Naive thymus-derived CD4-positive, alpha-beta T cell (primary cell): ENCODE results near the gene COL6A5. TPM values are rescaled to one million over a fixed set of nuclear protein-coding genes. Genes with fewer than 3 reads are reported as not detected.

Experiments used
- ATAC-seq: fragments of 150-1000 bp; cut with Tn5 transposase; 2 replicates; pipeline ENCODE4 v1.10.0; 2021; ENCODE audit warnings: mild to moderate bottlenecking, moderate library complexity
- CTCF ChIA-PET: fragments of 350-600 bp; sonication (Branson Sonifier 250); formaldehyde crosslinking; loops from one replicate; lab custom pipeline; 2021; ENCODE audit warnings: antibody characterized with exemption; lab: Charles Lee
- POLR2A ChIA-PET: fragments of 350-600 bp; sonication (Branson Sonifier 250); formaldehyde crosslinking; loops from one replicate; lab custom pipeline; 2021; ENCODE audit warnings: antibody characterized with exemption, inconsistent platforms; lab: Charles Lee
- DNase-seq, 9 donors: peaks; one replicate each; pipeline versions ENCODE4 v3.0.0 to v3.0.0-alpha.2; 2020 to 2022; ENCODE audit warnings: mixed read lengths in 1 of 9
- H3K27ac ChIP-seq: one replicate; pipeline ENCODE4 v1.7.0; 2013; ENCODE audit warnings: mild to moderate bottlenecking, low read depth, low read length, moderate library complexity
- H3K27me3 ChIP-seq, 2 donors: one replicate each; pipeline ENCODE4 v1.7.0; 2013; ENCODE audit warnings: low read length in 2 of 2, mild to moderate bottlenecking in 2 of 2, moderate library complexity in 2 of 2; ENCODE audit not compliant: control insufficient read depth in 2 of 2, insufficient read depth in 2 of 2
- H3K36me3 ChIP-seq, 3 experiments: 1 replicate in 2 of 3; 2 replicates in 1 of 3; pipeline ENCODE4 v1.7.0; 2013; ENCODE audit warnings: low read length in 3 of 3, mild to moderate bottlenecking in 3 of 3, moderate library complexity in 1 of 3; ENCODE audit not compliant: insufficient read depth in 3 of 3, control insufficient read depth in 2 of 3
- H3K4me1 ChIP-seq, 2 donors: one replicate each; pipeline ENCODE4 v1.7.0; 2013; ENCODE audit warnings: low read length in 2 of 2, mild to moderate bottlenecking in 2 of 2, moderate library complexity in 1 of 2; ENCODE audit not compliant: control insufficient read depth in 2 of 2, insufficient read depth in 2 of 2
- H3K4me3 ChIP-seq: 2 replicates; pipeline ENCODE4 v1.7.0; 2013; ENCODE audit warnings: mild to moderate bottlenecking, low read length
- H3K9me3 ChIP-seq, 3 experiments: 1 replicate in 2 of 3; 2 replicates in 1 of 3; pipeline ENCODE4 v1.7.0; 2013; ENCODE audit warnings: low read length in 3 of 3; ENCODE audit not compliant: control insufficient read depth in 2 of 3
- H3K27ac Mint-ChIP-seq, 9 donors: one replicate each; pipeline ENCODE4 v1.8.0; 2020 to 2022; ENCODE audit warnings: mixed read lengths in 9 of 9, mild to moderate bottlenecking in 8 of 9, moderate library complexity in 5 of 9, inconsistent platforms in 2 of 9
- H3K27me3 Mint-ChIP-seq, 5 donors: one replicate each; pipeline ENCODE4 v1.8.0; 2021 to 2022; ENCODE audit warnings: mixed read lengths in 5 of 5, mild to moderate bottlenecking in 1 of 5
- H3K36me3 Mint-ChIP-seq, 5 donors: one replicate each; pipeline ENCODE4 v1.8.0; 2020 to 2022; ENCODE audit warnings: mixed read lengths in 5 of 5, mild to moderate bottlenecking in 3 of 5, inconsistent platforms in 1 of 5
- H3K4me1 Mint-ChIP-seq, 7 donors: one replicate each; pipeline ENCODE4 v1.8.0; 2020 to 2022; ENCODE audit warnings: mixed read lengths in 7 of 7, mild to moderate bottlenecking in 3 of 7, inconsistent platforms in 1 of 7
- H3K4me3 Mint-ChIP-seq, 10 donors: one replicate each; pipeline ENCODE4 v1.8.0; 2020 to 2022; ENCODE audit warnings: mild to moderate bottlenecking in 10 of 10, mixed read lengths in 10 of 10, moderate library complexity in 6 of 10, inconsistent platforms in 2 of 10
- H3K9me3 Mint-ChIP-seq, 11 donors: one replicate each; pipeline ENCODE4 v1.8.0; 2020 to 2022; ENCODE audit warnings: mixed read lengths in 11 of 11, mild to moderate bottlenecking in 4 of 11, inconsistent platforms in 1 of 11, moderate library complexity in 1 of 11
- intact Hi-C, 2 donors: fragments of 100-400 bp; cut with micrococcal nuclease; formaldehyde crosslinking; loops; one replicate each; pipeline ENCODE4 v1.15.1; 2023
- polyA plus RNA-seq, 2 donors: library from polyadenylated mRNA; unstranded; fragments of 300-500 nt; fragmentation: Illumina TruSeq; gene quantifications; one replicate each; pipeline ENCODE4 v1.2.3, GENCODE V29; 2021
- total RNA-seq, 6 experiments: library from RNA in 5 of 6; stranded (reverse) in 5 of 6; gene quantifications; 1 replicate in 5 of 6; 2 replicates in 1 of 6; pipeline ENCODE4 v1.2.3 and lab custom pipeline; 2021 to 2026

COL6A5 gene
- total and polyA plus RNA-seq, 7 experiments from 2014 or later = 0.05 TPM; not detected in 6

DNA sequence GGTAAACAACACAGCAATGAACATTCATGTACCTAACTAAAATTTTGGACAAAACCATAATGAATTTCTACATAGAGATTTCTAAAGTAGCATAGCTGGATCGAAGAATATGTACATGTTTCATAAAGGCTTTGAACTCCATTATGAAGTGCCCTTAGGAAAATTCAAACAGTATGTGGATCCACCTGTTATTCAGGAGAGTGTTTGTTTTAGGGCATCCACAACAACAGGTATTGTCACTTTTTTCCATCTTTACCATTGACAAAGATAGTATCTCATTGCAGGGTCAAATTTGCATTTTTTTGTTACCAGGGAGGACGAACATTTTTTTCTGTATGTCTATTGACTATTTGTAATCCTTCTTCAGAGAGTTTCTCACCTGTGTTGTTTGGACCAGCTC is 75.0 kb downstream of the COL6A5 start:
- CTCF ChIA-PET = no interaction called here
- intact Hi-C loops = no loop called here

GRCh38 chr3:130423064-130423463 is 77.6 kb downstream of the COL6A5 start:
- intact Hi-C loops = no loop called here
- H3K4me1 Mint-ChIP-seq = no peaks in the 10 kb centered on the region
- ChIA-PET POLR2A (no interaction called here), CTCF (no interaction called here)
- no peaks in the 10 kb centered on the region for H3K4me1 ChIP-seq
- peaks cover 7 to 24% (median 10%) of the 10 kb centered on the region in 5 donors for H3K27me3 Mint-ChIP-seq
- no peak overlapping the region for H3K4me3 Mint-ChIP-seq
- H3K9me3 ChIP-seq = no peaks in the 10 kb centered on the region
- DNase-seq (no peak), ATAC-seq (no peak)
- H3K4me3 ChIP-seq = no peak overlapping the region
- H3K27ac Mint-ChIP-seq = no peak overlapping the region
- H3K36me3 Mint-ChIP-seq = no peaks in the 10 kb centered on the region
- no peak overlapping the region for H3K27ac ChIP-seq
- peaks cover 0 to 8% (median 0%) of the 10 kb centered on the region in 11 donors for H3K9me3 Mint-ChIP-seq
- no peaks in the 10 kb centered on the region for H3K27me3 ChIP-seq
- H3K36me3 ChIP-seq = no peaks in the 10 kb centered on the region

More for the DNA sequence above, 75.0 kb downstream of the COL6A5 start:
- Histone ChIP-seq H3K4me1 (no peaks in the 10 kb centered on the region), H3K4me3 (no peak overlapping the region), H3K27me3 (no peaks in the 10 kb centered on the region), H3K27ac (no peak overlapping the region), H3K36me3 (no peaks in the 10 kb centered on the region), H3K9me3 (no peaks in the 10 kb centered on the region)
- peaks cover 0 to 8% (median 0%) of the 10 kb centered on the region in 11 donors for H3K9me3 Mint-ChIP-seq
- H3K4me1 Mint-ChIP-seq = no peaks in the 10 kb centered on the region
- POLR2A ChIA-PET = no interaction called here
- no peaks in the 10 kb centered on the region for H3K36me3 Mint-ChIP-seq
- H3K27me3 Mint-ChIP-seq = peaks cover 7 to 31% (median 18%) of the 10 kb centered on the region in 5 donors
- H3K4me3 Mint-ChIP-seq = no peak overlapping the region
- DNase-seq (no peak), ATAC-seq (no peak)
- no peak overlapping the region for H3K27ac Mint-ChIP-seq

DNA sequence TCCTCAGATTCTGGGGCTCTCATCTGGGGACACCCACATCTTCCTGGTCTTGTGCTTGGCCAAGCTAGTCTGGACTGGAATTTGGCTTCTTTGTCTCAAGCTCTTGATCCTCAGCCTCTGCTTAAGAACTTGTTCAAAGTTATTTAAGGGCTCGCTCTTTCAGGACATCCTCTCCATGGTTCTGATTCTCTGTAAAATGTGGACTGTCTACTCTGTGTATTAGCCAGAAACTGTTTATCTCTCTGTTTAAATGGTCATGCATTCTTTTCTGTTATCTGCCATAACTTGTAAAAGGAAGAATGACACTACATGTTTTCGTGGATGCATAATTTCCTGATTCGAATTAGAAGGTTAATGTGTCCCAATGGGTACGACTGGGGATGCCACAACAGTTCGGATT is 79.4 kb downstream of the COL6A5 start:
- Mint-ChIP-seq H3K36me3 (no peaks in the 10 kb centered on the region), H3K27me3 (peaks cover 0 to 13% (median 7%) of the 10 kb centered on the region in 5 donors), H3K27ac (no peak overlapping the region), H3K9me3 (peaks cover 0 to 2% (median 0%) of the 10 kb centered on the region in 11 donors), H3K4me3 (no peak overlapping the region), H3K4me1 (no peaks in the 10 kb centered on the region)
- Histone ChIP-seq H3K4me3 (no peak overlapping the region), H3K27me3 (no peaks in the 10 kb centered on the region), H3K27ac (no peak overlapping the region), H3K36me3 (no peaks in the 10 kb centered on the region), H3K9me3 (no peaks in the 10 kb centered on the region), H3K4me1 (no peaks in the 10 kb centered on the region)
- ChIA-PET POLR2A (no interaction called here), CTCF (interaction anchor here (0.6 kb wide), 1 partner anchor 32 kb away, joined by 4 read pairs; no protein-coding TSS in a partner anchor)
- DNase-seq = no peak
- no peak for ATAC-seq
- intact Hi-C loops = no loop called here

- POLR2A ChIA-PET = no interaction called here
- Histone ChIP-seq H3K36me3 (no peaks in the 10 kb centered on the region), H3K4me1 (no peaks in the 10 kb centered on the region), H3K27ac (no peak overlapping the region), H3K27me3 (no peaks in the 10 kb centered on the region), H3K9me3 (no peaks in the 10 kb centered on the region), H3K4me3 (no peak overlapping the region)
- Mint-ChIP-seq H3K4me1 (no peaks in the 10 kb centered on the region), H3K9me3 (peaks cover 0 to 3% (median 0%) of the 10 kb centered on the region in 11 donors), H3K4me3 (no peak overlapping the region), H3K36me3 (no peaks in the 10 kb centered on the region), H3K27me3 (peaks cover 0 to 13% (median 6%) of the 10 kb centered on the region in 5 donors), H3K27ac (no peak overlapping the region)
- intact Hi-C loops = no loop called here
- ATAC-seq (no peak), DNase-seq (no peak)
- CTCF ChIA-PET = interaction anchor here (0.6 kb wide), 1 partner anchor 32 kb away, joined by 4 read pairs; no protein-coding TSS in a partner anchor
These were observed 80.0 kb downstream of the COL6A5 start for GRCh38 chr3:130425484-130425883.

DNA sequence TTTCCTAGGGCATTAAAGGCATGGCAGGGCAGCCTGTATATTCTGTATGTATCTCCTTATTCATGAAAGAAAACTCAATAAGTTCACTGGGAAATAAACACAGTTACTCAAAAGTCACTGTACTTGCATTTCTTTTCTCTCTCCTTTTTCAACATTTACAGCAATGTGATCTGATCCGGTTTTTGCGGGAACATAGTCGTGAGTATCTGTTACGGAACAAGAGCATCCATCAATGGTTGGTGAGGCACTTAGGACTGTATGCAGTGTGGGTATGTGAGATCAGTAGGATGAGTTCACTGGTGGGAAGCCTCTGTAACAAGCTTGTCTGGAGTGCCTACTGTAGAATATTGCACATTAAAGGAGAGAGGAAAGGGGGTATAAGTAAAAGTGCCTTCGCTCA is 80.7 kb downstream of the COL6A5 start:
- ChIA-PET CTCF (no interaction called here), POLR2A (no interaction called here)
- Mint-ChIP-seq H3K27me3 (peaks cover 0 to 13% (median 5%) of the 10 kb centered on the region in 5 donors), H3K4me3 (no peak overlapping the region), H3K27ac (no peak overlapping the region), H3K36me3 (no peaks in the 10 kb centered on the region), H3K9me3 (peaks cover 0 to 3% (median 0%) of the 10 kb centered on the region in 11 donors), H3K4me1 (no peaks in the 10 kb centered on the region)
- Histone ChIP-seq H3K27ac (no peak overlapping the region), H3K9me3 (no peaks in the 10 kb centered on the region), H3K27me3 (no peaks in the 10 kb centered on the region), H3K4me3 (no peak overlapping the region), H3K4me1 (no peaks in the 10 kb centered on the region), H3K36me3 (no peaks in the 10 kb centered on the region)
- ATAC-seq (no peak), DNase-seq (no peak)
- intact Hi-C loops = no loop called here

DNA sequence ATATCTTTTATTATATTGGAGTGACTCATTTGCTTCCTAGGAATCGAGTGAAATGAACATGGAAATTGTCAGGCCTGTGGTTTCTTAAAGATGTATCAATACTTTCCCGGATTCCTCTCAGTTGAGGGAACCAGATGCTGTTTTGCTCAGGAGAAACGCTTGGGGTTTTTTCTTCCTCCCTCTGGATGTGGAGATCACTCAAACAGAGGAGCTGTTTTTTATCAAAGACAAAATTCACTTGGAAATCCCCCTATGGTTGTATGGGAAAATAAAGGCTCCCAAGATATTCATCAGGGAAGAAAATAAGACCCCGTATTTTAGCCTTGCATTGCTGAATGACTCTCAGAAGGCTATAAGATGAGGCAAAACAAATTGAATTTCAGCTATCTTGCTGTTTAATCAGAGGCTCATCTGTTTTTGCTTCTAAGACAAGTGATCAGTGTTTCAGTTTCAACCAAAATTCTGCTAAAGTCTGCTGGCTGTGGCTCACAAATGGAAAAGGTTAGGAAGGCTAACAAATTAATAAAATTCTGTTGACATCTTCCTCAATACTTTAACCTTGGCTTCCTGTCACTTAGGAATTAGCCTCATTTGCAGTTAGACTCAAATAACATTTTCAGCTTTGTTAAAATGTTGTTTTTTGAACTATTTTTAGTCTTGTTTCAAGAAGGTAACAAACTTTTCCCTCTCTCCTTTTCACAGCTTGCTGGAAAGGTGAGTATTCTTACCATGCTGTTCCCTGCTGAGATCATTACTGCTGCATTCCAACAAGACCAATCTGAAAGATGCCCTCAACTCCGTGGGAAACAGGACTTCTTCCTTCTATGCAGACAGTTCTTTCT is 83.6 kb downstream of the COL6A5 start:
- CTCF ChIA-PET = no interaction called here

DNA sequence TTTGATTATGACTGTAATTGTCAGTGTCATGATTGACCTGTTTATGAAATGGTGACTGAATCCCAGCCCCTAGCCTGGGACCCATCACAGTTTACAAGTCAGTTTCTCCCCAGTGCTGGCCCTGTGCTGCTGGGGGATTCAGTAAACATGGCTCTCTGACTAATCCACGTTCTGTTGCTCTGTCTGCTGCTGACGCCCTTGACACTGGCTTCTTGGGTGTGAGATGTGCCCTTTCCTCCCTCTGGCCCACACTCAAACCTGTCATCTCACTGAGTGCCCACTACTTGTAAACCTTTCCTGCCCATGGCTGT is 84.2 kb downstream of the COL6A5 start:
- no peaks in the 10 kb centered on the region for H3K27me3 ChIP-seq
- H3K36me3 ChIP-seq = no peaks in the 10 kb centered on the region
- peaks cover 0 to 14% (median 0%) of the 10 kb centered on the region in 5 donors for H3K27me3 Mint-ChIP-seq
- ChIA-PET CTCF (no interaction called here), POLR2A (no interaction called here)
- H3K27ac Mint-ChIP-seq = no peak overlapping the region
- H3K9me3 ChIP-seq = no peaks in the 10 kb centered on the region
- ATAC-seq = no peak
- peaks cover 0 to 7% (median 1%) of the 10 kb centered on the region in 11 donors for H3K9me3 Mint-ChIP-seq
- intact Hi-C loops = no loop called here
- no peak overlapping the region for H3K4me3 Mint-ChIP-seq
- H3K4me1 Mint-ChIP-seq = peaks cover 0 to 1% (median 0%) of the 10 kb centered on the region in 7 donors
- H3K4me3 ChIP-seq = no peak overlapping the region
- H3K27ac ChIP-seq = no peak overlapping the region
- no peak for DNase-seq
- H3K4me1 ChIP-seq = no peaks in the 10 kb centered on the region
- H3K36me3 Mint-ChIP-seq = no peaks in the 10 kb centered on the region

More for the DNA sequence above, 83.6 kb downstream of the COL6A5 start:
- DNase-seq = no peak
- no peaks in the 10 kb centered on the region for H3K36me3 Mint-ChIP-seq
- Histone ChIP-seq H3K4me1 (no peaks in the 10 kb centered on the region), H3K27me3 (no peaks in the 10 kb centered on the region), H3K27ac (no peak overlapping the region), H3K4me3 (no peak overlapping the region), H3K36me3 (no peaks in the 10 kb centered on the region), H3K9me3 (no peaks in the 10 kb centered on the region)
- intact Hi-C loops = no loop called here
- H3K27me3 Mint-ChIP-seq = peaks cover 0 to 18% (median 0%) of the 10 kb centered on the region in 5 donors
- no peak for ATAC-seq
- H3K4me1 Mint-ChIP-seq = peaks cover 0 to 1% (median 0%) of the 10 kb centered on the region in 7 donors
- peaks cover 0 to 5% (median 0%) of the 10 kb centered on the region in 11 donors for H3K9me3 Mint-ChIP-seq
- no peak overlapping the region for H3K27ac Mint-ChIP-seq
- POLR2A ChIA-PET = no interaction called here
- H3K4me3 Mint-ChIP-seq = no peak overlapping the region
